Renal pelvis (tissue), 3 donors: ENCODE data around the gene PDCD10. TPM values are rescaled to one million over a fixed set of nuclear protein-coding genes. Genes with fewer than 3 reads are reported as not detected.

Experiments used
- polyA plus RNA-seq, 3 donors: library from polyadenylated mRNA; unstranded; fragments of 120-200 nt; gene quantifications; one replicate each; pipeline ENCODE4 v1.2.1, GENCODE V29; 2013; ENCODE audit not compliant: insufficient read length in 3 of 3

PDCD10 gene
- polyA plus RNA-seq, 3 donors: 52.3 to 66.1 (median 65.7) TPM

Other genes with a start within 250 kb of the PDCD10 start
- 1 to 10 TPM; 1.3 to 3.6 (median 2.2) TPM for gene WDR49, start 81.0 kb downstream of the PDCD10 start, polyA plus RNA-seq
- 10 to 100 TPM; 25.7 to 48.2 (median 45.9) TPM for gene SERPINI1, start 829 bp upstream of the PDCD10 start, polyA plus RNA-seq